ENCODE measurements around the gene TNRC6A.

Gene TNRC6A

GRCh38 chr16:24819462-24820040 is 90.1 kb downstream of the TNRC6A start:
- Histone ChIP-seq H3K9me3 (ENCODE audit: control insufficient read depth, low read length) (no peaks in the 10 kb centered on the region), H3K9ac (ENCODE audit: low read length) (peak overlapping the region; percentile 13), H3K27me3 (replicated peaks; ENCODE audit: control insufficient read depth, insufficient read depth, low read length) (no peaks in the 10 kb centered on the region), H3K36me3 (ENCODE audit: control insufficient read depth, insufficient read depth, low read length, severe bottlenecking) (peaks cover 95% of the 10 kb centered on the region), H3K4me1 (ENCODE audit: control insufficient read depth, insufficient read depth, low read length) (peaks cover 23% of the 10 kb centered on the region), H3K4me3 (ENCODE audit: low read length) (peak overlapping the region; percentile 8)
- peak; percentile 19 for DNase-seq (ENCODE audit: low read depth)

GRCh38 chr16:24820522-24820921 is 91.1 kb downstream of the TNRC6A start:
- peaks cover 23% of the 10 kb centered on the region for H3K4me1 ChIP-seq (ENCODE audit: control insufficient read depth, insufficient read depth, low read length)
- no peaks in the 10 kb centered on the region for H3K9me3 ChIP-seq (ENCODE audit: control insufficient read depth, low read length)
- H3K27me3 ChIP-seq (replicated peaks; ENCODE audit: control insufficient read depth, insufficient read depth, low read length) = no peaks in the 10 kb centered on the region
- H3K9ac ChIP-seq (ENCODE audit: low read length) = peak overlapping the region; percentile 30
- peaks cover 95% of the 10 kb centered on the region for H3K36me3 ChIP-seq (ENCODE audit: control insufficient read depth, insufficient read depth, low read length, severe bottlenecking)
- peak overlapping the region; percentile 8 for H3K4me3 ChIP-seq (ENCODE audit: low read length)
- no peak for DNase-seq (ENCODE audit: low read depth)

- no peak for DNase-seq (ENCODE audit: low read depth)
- H3K36me3 ChIP-seq (ENCODE audit: control insufficient read depth, insufficient read depth, low read length, severe bottlenecking) = peaks cover 95% of the 10 kb centered on the region
- H3K27me3 ChIP-seq (replicated peaks; ENCODE audit: control insufficient read depth, insufficient read depth, low read length) = no peaks in the 10 kb centered on the region
- peaks cover 23% of the 10 kb centered on the region for H3K4me1 ChIP-seq (ENCODE audit: control insufficient read depth, insufficient read depth, low read length)
- H3K9ac ChIP-seq (ENCODE audit: low read length) = no peak overlapping the region
- H3K4me3 ChIP-seq (ENCODE audit: low read length) = no peak overlapping the region
- no peaks in the 10 kb centered on the region for H3K9me3 ChIP-seq (ENCODE audit: control insufficient read depth, low read length)
Observed at GRCh38 chr16:24821129-24821528, 91.7 kb downstream of the TNRC6A start.

- DNase-seq (ENCODE audit: low read depth) = no peak
- peaks cover 95% of the 10 kb centered on the region for H3K36me3 ChIP-seq (ENCODE audit: control insufficient read depth, insufficient read depth, low read length, severe bottlenecking)
- H3K27me3 ChIP-seq (replicated peaks; ENCODE audit: control insufficient read depth, insufficient read depth, low read length) = no peaks in the 10 kb centered on the region
- no peaks in the 10 kb centered on the region for H3K9me3 ChIP-seq (ENCODE audit: control insufficient read depth, low read length)
- H3K4me3 ChIP-seq (ENCODE audit: low read length) = no peak overlapping the region
- peaks cover 23% of the 10 kb centered on the region for H3K4me1 ChIP-seq (ENCODE audit: control insufficient read depth, insufficient read depth, low read length)
- no peak overlapping the region for H3K9ac ChIP-seq (ENCODE audit: low read length)
Observed at GRCh38 chr16:24822542-24822941, 93.1 kb downstream of the TNRC6A start.

GRCh38 chr16:24822974-24823373 is 93.5 kb downstream of the TNRC6A start:
- peaks cover 95% of the 10 kb centered on the region for H3K36me3 ChIP-seq (ENCODE audit: control insufficient read depth, insufficient read depth, low read length, severe bottlenecking)
- H3K27me3 ChIP-seq (replicated peaks; ENCODE audit: control insufficient read depth, insufficient read depth, low read length) = no peaks in the 10 kb centered on the region
- no peak overlapping the region for H3K9ac ChIP-seq (ENCODE audit: low read length)
- DNase-seq (ENCODE audit: low read depth) = no peak
- no peak overlapping the region for H3K4me3 ChIP-seq (ENCODE audit: low read length)
- no peaks in the 10 kb centered on the region for H3K9me3 ChIP-seq (ENCODE audit: control insufficient read depth, low read length)
- H3K4me1 ChIP-seq (ENCODE audit: control insufficient read depth, insufficient read depth, low read length) = peaks cover 23% of the 10 kb centered on the region

- H3K27me3 ChIP-seq (replicated peaks; ENCODE audit: control insufficient read depth, insufficient read depth, low read length) = no peaks in the 10 kb centered on the region
- peaks cover 3% of the 10 kb centered on the region for H3K4me1 ChIP-seq (ENCODE audit: control insufficient read depth, insufficient read depth, low read length)
- H3K9ac ChIP-seq (ENCODE audit: low read length) = no peak overlapping the region
- no peak for DNase-seq (ENCODE audit: low read depth)
- H3K9me3 ChIP-seq (ENCODE audit: control insufficient read depth, low read length) = no peaks in the 10 kb centered on the region
- H3K36me3 ChIP-seq (ENCODE audit: control insufficient read depth, insufficient read depth, low read length, severe bottlenecking) = peaks cover 81% of the 10 kb centered on the region
- no peak overlapping the region for H3K4me3 ChIP-seq (ENCODE audit: low read length)
Observed at GRCh38 chr16:24825696-24826095, 96.2 kb downstream of the TNRC6A start.

- Histone ChIP-seq H3K36me3 (ENCODE audit: control insufficient read depth, insufficient read depth, low read length, severe bottlenecking) (peaks cover 76% of the 10 kb centered on the region), H3K9me3 (ENCODE audit: control insufficient read depth, low read length) (no peaks in the 10 kb centered on the region), H3K4me3 (ENCODE audit: low read length) (no peak overlapping the region), H3K27me3 (replicated peaks; ENCODE audit: control insufficient read depth, insufficient read depth, low read length) (no peaks in the 10 kb centered on the region), H3K4me1 (ENCODE audit: control insufficient read depth, insufficient read depth, low read length) (no peaks in the 10 kb centered on the region), H3K9ac (ENCODE audit: low read length) (no peak overlapping the region)
- no peak for DNase-seq (ENCODE audit: low read depth)
Observed at GRCh38 chr16:24826096-24826690, 96.7 kb downstream of the TNRC6A start.

- Histone ChIP-seq H3K36me3 (ENCODE audit: control insufficient read depth, insufficient read depth, low read length, severe bottlenecking) (peaks cover 68% of the 10 kb centered on the region), H3K4me3 (ENCODE audit: low read length) (no peak overlapping the region), H3K9ac (ENCODE audit: low read length) (no peak overlapping the region), H3K27me3 (replicated peaks; ENCODE audit: control insufficient read depth, insufficient read depth, low read length) (no peaks in the 10 kb centered on the region), H3K9me3 (ENCODE audit: control insufficient read depth, low read length) (no peaks in the 10 kb centered on the region), H3K4me1 (ENCODE audit: control insufficient read depth, insufficient read depth, low read length) (no peaks in the 10 kb centered on the region)
- no peak for DNase-seq (ENCODE audit: low read depth)
Observed at GRCh38 chr16:24826817-24827566, 97.5 kb downstream of the TNRC6A start.

GRCh38 chr16:24829153-24829552 is 99.7 kb downstream of the TNRC6A start:
- Histone ChIP-seq H3K4me1 (ENCODE audit: control insufficient read depth, insufficient read depth, low read length) (peaks cover under 1% of the 10 kb centered on the region), H3K4me3 (ENCODE audit: low read length) (no peak overlapping the region), H3K27me3 (replicated peaks; ENCODE audit: control insufficient read depth, insufficient read depth, low read length) (no peaks in the 10 kb centered on the region), H3K36me3 (ENCODE audit: control insufficient read depth, insufficient read depth, low read length, severe bottlenecking) (peaks cover 47% of the 10 kb centered on the region), H3K9me3 (ENCODE audit: control insufficient read depth, low read length) (no peaks in the 10 kb centered on the region), H3K9ac (ENCODE audit: low read length) (no peak overlapping the region)
- DNase-seq (ENCODE audit: low read depth) = no peak

GRCh38 chr16:24833352-24833751 is 103.9 kb downstream of the TNRC6A start:
- DNase-seq (ENCODE audit: low read depth) = no peak
- peaks cover 11% of the 10 kb centered on the region for H3K4me1 ChIP-seq (ENCODE audit: control insufficient read depth, insufficient read depth, low read length)
- no peaks in the 10 kb centered on the region for H3K27me3 ChIP-seq (replicated peaks; ENCODE audit: control insufficient read depth, insufficient read depth, low read length)
- peaks cover 6% of the 10 kb centered on the region for H3K36me3 ChIP-seq (ENCODE audit: control insufficient read depth, insufficient read depth, low read length, severe bottlenecking)
- no peak overlapping the region for H3K9ac ChIP-seq (ENCODE audit: low read length)
- H3K9me3 ChIP-seq (ENCODE audit: control insufficient read depth, low read length) = no peaks in the 10 kb centered on the region
- H3K4me3 ChIP-seq (ENCODE audit: low read length) = no peak overlapping the region

- DNase-seq (ENCODE audit: low read depth) = peak; percentile 65
Observed at GRCh38 chr16:24834459-24835335, 105.2 kb downstream of the TNRC6A start.

More at GRCh38 chr16:24834459-24835335, 105.2 kb downstream of the TNRC6A start:
- peak overlapping the region; percentile 13 for H3K9ac ChIP-seq (ENCODE audit: low read length)
- H3K4me1 ChIP-seq (ENCODE audit: control insufficient read depth, insufficient read depth, low read length) = peaks cover 24% of the 10 kb centered on the region
- H3K27me3 ChIP-seq (replicated peaks; ENCODE audit: control insufficient read depth, insufficient read depth, low read length) = no peaks in the 10 kb centered on the region
- H3K36me3 ChIP-seq (ENCODE audit: control insufficient read depth, insufficient read depth, low read length, severe bottlenecking) = no peaks in the 10 kb centered on the region
- H3K4me3 ChIP-seq (ENCODE audit: low read length) = no peak overlapping the region
- H3K9me3 ChIP-seq (ENCODE audit: control insufficient read depth, low read length) = no peaks in the 10 kb centered on the region
